GM19099 (cell line): ENCODE measurements around the gene FOXA3.

Experiments
- POLR2A ChIP-seq: IDR thresholded peaks from 3 replicates; pipeline ENCODE4 v1.6.1; 2011; ENCODE audit warnings: low read depth; ENCODE audit not compliant: insufficient read length; ENCODE audit errors: extremely low read depth

FOXA3 gene

GRCh38 chr19:45908956-45909355 lies 44.8 kb downstream of the FOXA3 start:
- TF ChIP-seq POLR2A = no peak

GRCh38 chr19:45911291-45911690 lies 47.2 kb downstream of the FOXA3 start:
- no peak for TF ChIP-seq POLR2A

- TF ChIP-seq POLR2A = no peak
Observed at GRCh38 chr19:45913874-45914830, 50.0 kb downstream of the FOXA3 start, which contains the start of gene NANOS2. Gene NANOS2, minus strand, starts transcription at chr19:45914778. Its CDS starts 85 bp downstream, at chr19:45914693.

GRCh38 chr19:45917421-45918091 lies 53.4 kb downstream of the FOXA3 start:
- TF ChIP-seq POLR2A = no peak

- TF ChIP-seq POLR2A = no peak
Observed at GRCh38 chr19:45918721-45919120, 54.6 kb downstream of the FOXA3 start.

- no peak for TF ChIP-seq POLR2A
Observed at GRCh38 chr19:45919678-45920077, 55.6 kb downstream of the FOXA3 start.

- TF ChIP-seq POLR2A = no peak
Observed at GRCh38 chr19:45920458-45920857, 56.3 kb downstream of the FOXA3 start.

GRCh38 chr19:45922281-45922680 lies 58.2 kb downstream of the FOXA3 start:
- TF ChIP-seq POLR2A = no peak
